LoVo (cell line): ENCODE data around the gene MSANTD4.
"Not testable (repeated sequence)": the region's sequence is repeated elsewhere in the genome, so short reads cannot be mapped to it uniquely, and the experiment has no call there.

Experiments
- DNase-seq: peaks from one replicate; pipeline ENCODE4 v3.0.0-alpha.2; 2016; ENCODE audit warnings: low spot score

The MSANTD4 gene

DNA sequence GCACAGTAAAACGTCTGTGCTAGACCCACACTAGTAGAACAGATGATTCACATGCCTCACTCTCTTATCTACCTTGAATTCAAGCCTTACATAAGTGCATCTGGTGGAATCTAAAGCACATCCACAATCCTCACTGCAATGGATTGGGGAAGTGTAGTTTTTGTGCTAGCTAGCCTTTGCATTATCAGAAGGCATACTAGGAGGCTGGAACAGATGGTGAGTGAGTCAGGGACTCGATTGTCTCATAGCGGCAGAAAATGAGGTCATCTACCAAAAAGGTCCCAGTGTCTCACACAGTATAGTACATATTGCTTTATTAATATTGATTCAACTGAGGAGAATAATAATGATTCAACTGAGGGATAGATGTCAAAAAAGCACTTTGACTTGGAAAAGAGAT lies 9.3 kb downstream of the MSANTD4 start:
- no peak for DNase-seq

DNA sequence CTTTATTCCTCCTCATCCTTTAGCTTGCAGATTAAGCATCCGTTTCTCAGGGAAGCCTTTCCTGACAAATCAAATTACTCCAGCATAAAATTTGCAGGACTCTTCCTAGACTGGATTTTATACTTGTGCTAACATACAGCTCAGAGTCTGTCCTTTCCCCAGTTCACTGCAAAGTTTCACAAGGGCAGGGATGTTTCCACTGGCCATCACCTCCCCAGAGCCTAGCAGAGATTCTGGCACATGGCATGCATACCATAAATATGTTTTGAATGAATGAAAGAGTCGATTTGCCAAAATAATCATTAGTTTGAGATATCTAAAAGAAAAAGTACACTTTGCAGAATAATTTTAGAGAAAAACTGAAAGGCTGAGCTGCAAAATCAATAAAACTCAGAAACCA lies 10.6 kb downstream of the MSANTD4 start:
- no peak for DNase-seq

DNA sequence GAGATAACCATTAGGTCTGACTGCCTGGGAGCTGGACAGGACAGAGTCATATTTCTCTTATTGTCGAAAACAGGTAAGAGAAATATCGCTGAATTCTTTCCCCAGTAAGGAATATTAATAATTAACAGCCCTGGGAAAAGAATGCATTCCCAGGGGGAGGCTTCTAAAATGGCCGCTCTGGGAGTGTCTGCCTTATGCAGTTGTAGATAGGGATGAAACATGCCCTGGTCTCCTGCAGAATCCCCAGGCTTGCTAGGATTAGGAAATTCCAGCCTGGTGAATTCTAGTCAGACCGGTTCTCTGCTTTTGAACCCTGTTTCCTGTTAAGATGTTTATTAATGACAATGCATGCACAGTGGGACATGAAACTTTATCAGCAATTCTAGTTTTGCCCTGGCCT lies 18.9 kb downstream of the MSANTD4 start:
- not testable (repeated sequence) for DNase-seq

DNA sequence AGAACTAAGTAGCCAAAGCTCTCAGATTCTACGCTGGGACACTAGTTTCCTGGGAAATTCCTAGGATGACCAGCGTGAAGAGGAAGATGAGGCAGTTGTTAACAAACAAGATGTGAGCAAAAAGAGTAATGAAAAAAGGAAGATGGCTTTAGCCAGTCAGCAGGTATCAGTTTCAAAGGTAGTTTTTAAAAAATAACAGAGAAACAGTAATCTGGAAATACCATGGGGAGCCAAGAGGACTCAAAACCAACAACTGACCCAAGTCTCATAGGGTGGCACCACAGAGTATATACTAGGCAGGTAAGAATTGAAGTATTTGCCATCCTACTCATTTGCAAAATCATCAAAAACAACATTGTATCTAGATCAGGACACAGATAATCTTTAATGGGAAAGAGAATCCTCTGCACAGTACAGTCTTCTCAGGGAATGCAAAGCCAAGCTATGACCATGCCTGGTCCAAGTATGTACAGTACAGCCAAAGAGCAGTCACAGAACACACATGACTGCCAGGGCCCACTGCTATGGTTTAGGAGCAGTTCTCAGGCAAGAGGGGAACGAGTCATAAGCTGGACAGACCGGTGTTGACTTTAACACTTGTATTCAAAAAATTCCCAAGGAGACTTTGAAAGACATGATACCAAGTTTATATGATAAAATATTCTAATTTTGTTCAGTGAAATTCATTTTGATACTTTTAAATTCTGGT lies 20.6 kb downstream of the MSANTD4 start:
- DNase-seq, result no peak

- DNase-seq, result no peak
Observed at GRCh38 chr11:105991888-105992287, 30.2 kb downstream of the MSANTD4 start.

- no peak for DNase-seq
Observed at GRCh38 chr11:105989124-105989523, 32.9 kb downstream of the MSANTD4 start.

GRCh38 chr11:105988197-105988596 lies 33.8 kb downstream of the MSANTD4 start:
- no peak for DNase-seq

GRCh38 chr11:105986554-105986953 lies 35.5 kb downstream of the MSANTD4 start:
- no peak for DNase-seq

- no peak for DNase-seq
Observed at GRCh38 chr11:105979997-105980703, 41.9 kb downstream of the MSANTD4 start.

GRCh38 chr11:105975128-105975527 lies 46.9 kb downstream of the MSANTD4 start:
- no peak for DNase-seq

DNA sequence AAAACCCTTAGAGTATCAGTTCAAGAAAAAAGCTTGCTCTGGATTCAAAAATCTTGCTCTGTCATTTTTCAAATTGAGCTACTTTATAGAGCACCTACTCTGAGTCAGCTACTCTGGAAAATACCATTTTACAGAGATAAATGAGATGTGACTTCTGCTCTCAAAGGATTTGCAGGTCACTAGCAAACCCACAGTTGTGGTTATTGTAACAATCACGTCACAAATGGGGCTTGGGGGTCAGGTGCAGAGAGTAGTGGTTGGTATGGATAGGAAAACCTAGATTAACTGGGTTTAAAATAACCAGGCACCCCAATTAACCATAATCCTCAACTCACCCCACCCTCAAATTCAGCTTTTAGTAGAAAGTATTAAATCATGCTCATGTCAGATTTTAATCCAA lies 52.3 kb downstream of the MSANTD4 start:
- DNase-seq, result no peak

DNA sequence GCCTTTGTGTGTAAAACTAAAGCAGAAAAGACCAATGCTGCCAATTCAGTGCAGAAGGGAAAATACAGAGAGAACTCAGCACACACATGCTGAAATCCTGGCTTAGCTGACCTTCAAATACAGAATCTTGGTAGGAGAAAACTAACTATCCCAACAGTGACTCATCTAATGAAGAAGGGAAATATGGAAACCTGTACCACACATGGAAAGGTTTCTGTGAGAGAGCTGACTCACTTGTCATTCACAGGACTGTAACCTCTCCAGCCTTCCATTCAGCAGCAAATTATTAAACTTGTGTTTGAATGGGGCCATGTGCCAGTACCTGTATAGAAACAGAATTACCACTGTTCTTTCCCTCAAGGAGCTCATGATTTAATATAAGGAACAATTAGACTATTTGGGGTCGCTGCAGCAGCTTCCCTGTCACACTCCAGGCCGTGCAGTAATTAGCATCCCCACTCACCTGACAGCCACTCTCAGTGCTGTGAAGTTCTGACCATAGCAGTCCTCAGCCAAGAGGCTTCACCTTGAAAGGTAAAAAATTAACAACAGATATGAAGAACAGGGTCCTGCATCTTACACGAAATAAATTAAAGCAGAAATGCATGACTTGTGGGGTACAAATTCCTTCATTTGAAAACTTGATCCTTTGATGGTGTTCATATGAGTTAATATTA lies 53.9 kb downstream of the MSANTD4 start:
- no peak for DNase-seq

DNA sequence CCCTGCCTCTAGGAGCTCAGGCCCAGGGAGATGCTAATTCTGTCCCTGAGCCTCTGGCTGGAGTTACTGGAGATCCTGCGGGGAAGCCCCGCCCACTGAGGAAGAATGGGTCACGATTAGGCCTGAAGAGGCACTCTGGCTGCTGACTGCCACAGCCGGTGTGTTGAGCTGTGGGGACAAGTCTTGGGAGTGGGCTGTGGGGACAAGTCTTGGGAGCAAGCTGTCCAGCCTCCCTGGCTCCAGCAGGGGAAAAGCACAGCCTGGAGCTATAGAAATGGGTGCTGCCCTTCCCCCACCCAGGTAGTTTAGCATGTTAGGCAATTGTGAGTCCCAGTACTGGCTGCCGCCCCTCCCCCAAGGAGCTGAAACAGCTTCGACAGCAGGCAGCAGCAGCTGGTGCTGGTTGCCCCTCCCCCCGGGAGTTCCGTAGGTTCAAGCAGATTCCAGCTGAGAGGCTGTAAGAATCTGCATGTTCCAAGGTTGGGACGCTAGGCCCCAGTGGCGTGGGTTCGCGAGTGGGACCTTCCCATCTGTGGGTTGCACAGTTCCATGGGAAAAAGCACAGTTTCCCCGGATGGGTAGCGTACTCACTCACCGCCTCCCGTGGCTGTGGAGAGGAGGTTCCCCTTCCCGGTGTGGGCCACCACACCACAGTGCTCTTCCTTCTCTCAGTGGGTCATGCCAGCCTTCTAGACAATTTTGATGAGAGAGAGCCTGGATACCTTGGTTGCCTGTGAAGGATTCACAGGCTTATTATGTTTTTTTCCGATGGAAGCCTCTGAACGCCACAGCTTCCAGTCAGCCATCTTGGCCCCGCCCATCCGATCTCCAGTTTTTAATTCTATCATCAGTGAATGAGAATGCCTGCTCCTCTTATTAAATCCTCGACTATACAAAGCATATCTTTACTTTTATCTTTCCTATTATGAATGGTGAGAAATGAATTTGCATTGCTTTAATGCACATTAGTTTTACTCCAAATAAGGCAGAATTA lies 61.5 kb downstream of the MSANTD4 start:
- no peak for DNase-seq
